Activated CD8-positive, alpha-beta T cell treated with anti-CD3 and anti-CD28 coated beads for 36 hours (primary cell): Measurements from ENCODE around the gene SLC18A2. TPM values are rescaled to one million over a fixed set of nuclear protein-coding genes. Genes with fewer than 3 reads are reported as not detected.

Source experiments
- ATAC-seq: fragments of 200-7000 bp; cut with Tn5 transposase; one replicate; pipeline ENCODE4 v1.10.0; 2021; ENCODE audit warnings: mild to moderate bottlenecking, moderate library complexity
- CTCF ChIA-PET: fragments of 350-600 bp; sonication (Branson Sonifier 250); formaldehyde crosslinking; loops from one replicate; lab custom pipeline; 2021; ENCODE audit warnings: antibody characterized with exemption; lab: Charles Lee
- POLR2A ChIA-PET: fragments of 350-600 bp; sonication (Branson Sonifier 250); formaldehyde crosslinking; loops from one replicate; lab custom pipeline; 2021; ENCODE audit warnings: antibody characterized with exemption; lab: Charles Lee
- DNase-seq: peaks from one replicate; pipeline ENCODE4 v3.0.0-alpha.2; 2020
- H3K27ac Mint-ChIP-seq: one replicate; pipeline ENCODE4 v1.8.0; 2021; ENCODE audit warnings: mild to moderate bottlenecking, mixed read lengths
- H3K27me3 Mint-ChIP-seq: one replicate; pipeline ENCODE4 v1.8.0; 2021; ENCODE audit warnings: mixed read lengths
- H3K36me3 Mint-ChIP-seq: one replicate; pipeline ENCODE4 v1.8.0; 2021; ENCODE audit warnings: low read depth, mixed read lengths
- H3K4me1 Mint-ChIP-seq: one replicate; pipeline ENCODE4 v1.8.0; 2021; ENCODE audit warnings: low read depth, mixed read lengths
- H3K4me3 Mint-ChIP-seq: one replicate; pipeline ENCODE4 v1.8.0; 2021; ENCODE audit warnings: mild to moderate bottlenecking, moderate library complexity, mixed read lengths
- H3K9me3 Mint-ChIP-seq: one replicate; pipeline ENCODE4 v1.8.0; 2021; ENCODE audit warnings: mixed read lengths
- intact Hi-C: fragments of 100-400 bp; cut with micrococcal nuclease; formaldehyde crosslinking; loops from one replicate; pipeline ENCODE4 v1.10.0; 2022
- total RNA-seq, 2 experiments: library from RNA; stranded (reverse); gene quantifications; one replicate each; pipeline ENCODE4 v1.2.3, GENCODE V29; 2021
- TF ChIP-seq, protein P1 (sequence below): fragments of 200-600 bp; IDR thresholded peaks from one replicate; pipeline ENCODE4 v1.8.0; 2022; ENCODE audit warnings: antibody characterized with exemption, mild to moderate bottlenecking

SLC18A2 gene
- total RNA-seq, 2 experiments from 2014 or later, result 0.14 TPM; not detected in 1

DNA sequence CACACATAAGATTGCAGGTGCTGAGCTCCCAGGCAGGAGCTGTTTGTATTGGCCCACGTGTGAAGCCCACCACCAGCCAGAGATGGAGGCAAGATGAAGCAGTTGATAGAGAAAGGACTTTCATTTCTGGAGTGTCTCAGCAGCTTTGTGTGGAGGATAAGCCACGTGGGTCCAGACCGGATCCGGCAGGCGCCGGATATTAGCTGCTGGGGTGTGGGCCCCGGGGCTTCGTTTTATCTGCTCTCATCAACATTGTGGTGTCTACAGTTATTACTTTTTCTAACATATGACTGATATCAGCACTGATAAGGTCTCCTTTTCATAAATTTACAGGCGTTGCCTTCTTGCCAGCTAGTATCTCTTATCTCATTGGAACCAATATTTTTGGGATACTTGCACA lies 25.5 kb downstream of the SLC18A2 start:
- no peak for ATAC-seq
- POLR2A ChIA-PET, result interaction anchor here (0.7 kb wide), 1 partner anchor 30 kb away, joined by 3 read pairs; no protein-coding TSS in a partner anchor

GRCh38 chr10:117266812-117267211 lies 25.9 kb downstream of the SLC18A2 start:
- intact Hi-C loops, result no loop called here
- Mint-ChIP-seq H3K36me3 (no peaks in the 10 kb centered on the region), H3K27ac (no peak overlapping the region), H3K9me3 (no peaks in the 10 kb centered on the region), H3K4me3 (no peak overlapping the region), H3K27me3 (peaks cover 2% of the 10 kb centered on the region), H3K4me1 (no peaks in the 10 kb centered on the region)
- ChIA-PET POLR2A (interaction anchor here (0.7 kb wide), 1 partner anchor 31 kb away, joined by 3 read pairs; no protein-coding TSS in a partner anchor), CTCF (interaction anchor here (2.6 kb wide), 1 partner anchor 50 kb away, joined by 14 read pairs; no protein-coding TSS in a partner anchor)
- DNase-seq, result no peak
- ATAC-seq, result no peak
- TF ChIP-seq, protein P1, sequence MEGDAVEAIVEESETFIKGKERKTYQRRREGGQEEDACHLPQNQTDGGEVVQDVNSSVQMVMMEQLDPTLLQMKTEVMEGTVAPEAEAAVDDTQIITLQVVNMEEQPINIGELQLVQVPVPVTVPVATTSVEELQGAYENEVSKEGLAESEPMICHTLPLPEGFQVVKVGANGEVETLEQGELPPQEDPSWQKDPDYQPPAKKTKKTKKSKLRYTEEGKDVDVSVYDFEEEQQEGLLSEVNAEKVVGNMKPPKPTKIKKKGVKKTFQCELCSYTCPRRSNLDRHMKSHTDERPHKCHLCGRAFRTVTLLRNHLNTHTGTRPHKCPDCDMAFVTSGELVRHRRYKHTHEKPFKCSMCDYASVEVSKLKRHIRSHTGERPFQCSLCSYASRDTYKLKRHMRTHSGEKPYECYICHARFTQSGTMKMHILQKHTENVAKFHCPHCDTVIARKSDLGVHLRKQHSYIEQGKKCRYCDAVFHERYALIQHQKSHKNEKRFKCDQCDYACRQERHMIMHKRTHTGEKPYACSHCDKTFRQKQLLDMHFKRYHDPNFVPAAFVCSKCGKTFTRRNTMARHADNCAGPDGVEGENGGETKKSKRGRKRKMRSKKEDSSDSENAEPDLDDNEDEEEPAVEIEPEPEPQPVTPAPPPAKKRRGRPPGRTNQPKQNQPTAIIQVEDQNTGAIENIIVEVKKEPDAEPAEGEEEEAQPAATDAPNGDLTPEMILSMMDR, result no peak

More for the DNA sequence above, 25.5 kb downstream of the SLC18A2 start:
- DNase-seq, result no peak
- Mint-ChIP-seq H3K4me3 (no peak overlapping the region), H3K9me3 (no peaks in the 10 kb centered on the region), H3K27me3 (peaks cover 2% of the 10 kb centered on the region), H3K4me1 (no peaks in the 10 kb centered on the region), H3K36me3 (no peaks in the 10 kb centered on the region), H3K27ac (no peak overlapping the region)
- intact Hi-C loops, result no loop called here
- CTCF ChIA-PET, result interaction anchor here (2.6 kb wide), 1 partner anchor 50 kb away, joined by 14 read pairs; no protein-coding TSS in a partner anchor
- TF ChIP-seq, protein P1, result no peak

- ChIA-PET CTCF (interaction anchor here (1.1 kb wide), 1 partner anchor 16 kb away, joined by 3 read pairs; no protein-coding TSS in a partner anchor), POLR2A (no interaction called here)
- DNase-seq (no peak), ATAC-seq (no peak)
- Mint-ChIP-seq H3K9me3 (no peaks in the 10 kb centered on the region), H3K4me1 (no peaks in the 10 kb centered on the region), H3K36me3 (no peaks in the 10 kb centered on the region), H3K4me3 (no peak overlapping the region), H3K27ac (no peak overlapping the region), H3K27me3 (peaks cover 2% of the 10 kb centered on the region)
- TF ChIP-seq, protein P1, result no peak
- intact Hi-C loops, result no loop called here
Measured at GRCh38 chr10:117268258-117268657, 27.3 kb downstream of the SLC18A2 start.

DNA sequence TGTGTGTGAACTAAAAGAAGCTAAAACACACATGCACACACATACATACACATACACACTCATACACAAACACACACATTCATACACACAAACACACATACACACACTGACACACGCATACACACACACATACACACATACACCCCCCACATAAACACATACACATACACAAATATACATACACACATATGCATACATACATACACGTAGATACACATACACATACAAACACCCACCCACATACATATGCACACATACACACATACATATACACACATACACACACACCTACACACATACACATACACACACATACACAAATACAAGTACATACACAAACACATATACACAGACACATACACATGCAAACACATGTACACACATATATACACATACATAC lies 28.0 kb downstream of the SLC18A2 start:
- intact Hi-C loops, result no loop called here
- TF ChIP-seq, protein P1, result no peak
- CTCF ChIA-PET, result no interaction called here
- no peak for ATAC-seq
- no peak for DNase-seq
- peaks cover 2% of the 10 kb centered on the region for H3K27me3 Mint-ChIP-seq
- H3K9me3 Mint-ChIP-seq, result no peaks in the 10 kb centered on the region
- no peaks in the 10 kb centered on the region for H3K36me3 Mint-ChIP-seq
- H3K4me3 Mint-ChIP-seq, result no peak overlapping the region
- POLR2A ChIA-PET, result no interaction called here
- no peak overlapping the region for H3K27ac Mint-ChIP-seq
- H3K4me1 Mint-ChIP-seq, result no peaks in the 10 kb centered on the region

GRCh38 chr10:117271427-117271826 lies 30.5 kb downstream of the SLC18A2 start:
- POLR2A ChIA-PET, result no interaction called here
- TF ChIP-seq, protein P1, result no peak
- no peak overlapping the region for H3K4me3 Mint-ChIP-seq

More at GRCh38 chr10:117271427-117271826, 30.5 kb downstream of the SLC18A2 start:
- CTCF ChIA-PET, result no interaction called here
- H3K27me3 Mint-ChIP-seq, result no peaks in the 10 kb centered on the region
- H3K4me1 Mint-ChIP-seq, result no peaks in the 10 kb centered on the region
- no peak overlapping the region for H3K27ac Mint-ChIP-seq
- no peaks in the 10 kb centered on the region for H3K36me3 Mint-ChIP-seq
- ATAC-seq (no peak), DNase-seq (no peak)
- intact Hi-C loops, result no loop called here
- no peaks in the 10 kb centered on the region for H3K9me3 Mint-ChIP-seq
